Hematopoietic multipotent progenitor cell treated with erythropoietin and hydrocortisone succinate and interleukin-3 and kit ligand, for 4 days (in vitro differentiated cells): ENCODE data around the gene MPEG1.

Experiments
- DNase-seq: peaks from one replicate; pipeline ENCODE4 v3.0.0-alpha.2; 2015

The MPEG1 gene

DNA sequence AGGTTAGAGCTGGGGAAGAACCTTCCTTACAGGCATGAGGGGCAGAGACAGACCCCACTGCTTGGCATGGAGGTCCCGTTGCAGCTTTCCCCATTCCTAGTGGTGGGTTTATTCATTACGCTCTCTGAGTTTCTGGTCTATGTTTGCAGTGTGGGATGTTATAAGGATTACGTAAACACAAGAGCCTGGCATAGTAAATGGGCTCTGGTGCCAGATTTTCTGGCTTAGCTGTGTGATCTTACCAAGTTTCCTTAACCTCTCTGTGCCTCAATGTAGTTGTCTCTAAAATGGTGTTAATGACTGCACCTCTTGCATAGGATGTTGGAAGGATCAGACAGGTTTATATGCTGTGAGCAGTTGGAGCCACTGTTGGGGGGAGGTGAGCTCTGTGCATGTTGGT is 25.7 kb downstream of the MPEG1 start:
- no peak for DNase-seq

DNA sequence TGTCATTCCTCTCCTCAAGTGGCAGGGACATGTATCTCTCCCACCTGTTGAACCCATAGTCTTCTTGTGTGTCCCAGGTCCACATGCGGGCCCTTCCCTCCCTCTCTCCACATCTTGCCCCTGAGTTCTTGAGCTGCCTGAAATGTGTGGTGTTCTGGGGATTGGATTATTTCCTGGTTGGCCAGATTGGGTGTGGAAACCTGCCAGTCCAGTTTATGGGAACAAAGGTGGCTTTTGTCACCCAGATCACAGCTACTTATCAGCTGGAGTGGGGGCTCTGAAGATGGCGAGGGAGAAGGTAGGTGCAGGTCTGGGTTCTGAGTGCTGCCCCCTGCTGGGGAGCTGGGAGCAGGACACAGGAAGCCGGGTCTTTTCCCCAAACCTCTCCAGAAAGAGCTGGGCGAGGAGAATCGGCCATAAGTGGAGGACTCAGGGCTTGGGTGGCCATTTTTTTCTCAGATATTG is 26.6 kb downstream of the MPEG1 start:
- peak; percentile 37 for DNase-seq

DNA sequence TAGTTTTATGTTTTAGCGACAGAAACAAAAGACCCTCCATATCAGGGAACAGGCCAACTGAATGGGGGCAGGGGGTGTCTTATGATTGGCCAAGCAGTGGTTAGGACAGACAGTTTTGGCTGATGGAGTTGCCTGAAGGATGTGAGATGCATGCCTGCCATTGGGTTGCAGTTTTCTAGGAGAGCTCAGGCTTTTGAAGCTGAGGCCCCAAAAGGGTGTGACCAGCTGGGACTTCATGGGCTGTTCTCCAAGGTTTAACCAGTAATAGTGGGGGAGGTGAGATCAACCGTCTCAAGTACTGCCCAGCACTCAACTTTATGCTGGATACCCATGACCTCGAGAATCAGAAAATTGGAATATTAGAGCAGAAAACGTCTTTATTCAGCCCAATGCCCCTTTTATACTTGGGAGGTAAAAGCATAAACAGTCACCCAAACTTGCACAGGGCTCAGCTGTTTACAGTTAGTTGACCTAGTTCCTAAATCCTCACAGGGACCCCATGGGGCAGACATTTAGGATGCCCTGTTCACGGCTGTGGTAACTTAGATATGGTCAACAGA is 27.3 kb downstream of the MPEG1 start:
- no peak for DNase-seq

DNA sequence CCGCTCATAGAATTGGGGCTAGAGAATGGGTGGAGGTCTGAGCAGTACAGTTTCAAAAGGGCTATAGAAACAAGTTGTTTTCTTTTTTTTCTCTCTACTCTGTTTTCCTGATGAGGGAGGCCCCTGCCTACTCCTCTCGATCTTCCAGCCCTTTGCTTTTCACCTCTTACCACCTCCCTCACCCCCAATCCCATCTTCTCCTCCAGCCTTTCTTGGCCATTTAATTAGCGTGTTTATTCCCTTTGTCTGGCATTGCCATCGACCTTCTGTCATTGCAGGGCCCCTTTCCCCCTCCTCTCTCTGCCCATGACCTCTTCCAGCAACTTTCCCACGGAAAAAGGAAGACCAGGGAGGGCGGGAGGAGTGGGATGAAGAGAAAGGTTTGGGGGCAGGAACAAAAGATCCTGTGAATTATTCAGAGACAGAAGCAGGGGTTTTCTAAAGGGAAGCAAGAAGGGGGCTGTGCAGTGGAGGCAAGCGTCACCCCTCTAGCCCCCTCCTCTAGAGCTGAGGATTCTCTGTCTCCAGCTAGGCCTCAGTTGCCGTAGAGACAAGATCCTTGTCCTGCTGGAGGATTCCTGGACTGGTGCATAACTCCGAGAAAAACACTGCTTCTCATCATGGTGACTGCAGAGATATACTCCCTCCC is 27.9 kb downstream of the MPEG1 start:
- no peak for DNase-seq

DNA sequence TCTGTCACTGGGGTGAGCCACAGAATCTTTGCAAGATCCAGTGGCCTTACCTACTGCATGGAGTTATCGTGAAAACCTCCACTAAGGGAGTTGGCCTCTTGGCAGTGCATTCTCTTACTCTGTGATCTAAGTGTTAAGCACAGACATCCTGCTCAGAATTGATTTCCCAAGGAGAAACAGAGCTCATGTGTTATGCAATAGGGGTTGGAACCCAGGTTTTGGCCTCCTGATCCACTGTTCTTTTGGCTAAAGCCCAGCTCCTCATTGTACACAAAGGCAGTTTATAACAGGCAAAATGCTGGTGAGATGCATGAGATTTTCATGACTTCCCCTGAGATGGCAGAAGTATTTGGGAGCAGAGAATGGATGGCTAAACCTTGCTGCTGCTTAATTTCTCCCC is 29.0 kb downstream of the MPEG1 start:
- DNase-seq, result no peak

DNA sequence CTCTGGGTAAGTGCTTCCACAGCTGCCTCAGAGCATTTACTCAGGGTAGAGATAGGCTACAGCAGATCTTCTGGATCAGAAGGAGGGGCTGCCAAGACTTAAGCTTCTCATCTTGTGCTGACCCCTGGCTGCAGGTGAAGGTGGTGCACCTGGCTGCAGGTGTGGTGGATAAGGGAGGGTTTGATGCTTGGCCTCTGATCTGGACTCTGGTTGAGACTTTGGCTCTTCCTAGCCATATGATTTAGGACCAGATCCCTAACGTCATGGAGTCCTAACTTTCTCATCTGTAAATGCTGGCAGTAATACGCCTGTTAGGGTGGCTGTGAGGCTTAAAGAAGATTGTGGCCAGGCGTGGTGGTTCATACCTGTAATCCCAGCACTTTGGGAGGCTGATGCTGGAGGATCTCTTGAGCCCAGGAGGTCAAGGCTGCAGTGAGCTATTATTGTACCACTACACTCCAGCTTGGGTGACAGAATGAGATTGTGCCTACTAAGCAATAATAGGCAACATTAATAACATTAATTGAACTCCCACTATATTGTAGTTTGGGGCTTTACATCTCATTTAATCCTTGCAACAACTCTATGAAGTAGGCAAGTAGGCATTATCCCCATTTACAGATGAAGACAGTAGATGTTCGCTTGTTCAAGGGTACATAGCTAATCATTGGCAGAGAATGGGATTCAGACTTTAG is 30.1 kb downstream of the MPEG1 start:
- peak; percentile 25 for DNase-seq

DNA sequence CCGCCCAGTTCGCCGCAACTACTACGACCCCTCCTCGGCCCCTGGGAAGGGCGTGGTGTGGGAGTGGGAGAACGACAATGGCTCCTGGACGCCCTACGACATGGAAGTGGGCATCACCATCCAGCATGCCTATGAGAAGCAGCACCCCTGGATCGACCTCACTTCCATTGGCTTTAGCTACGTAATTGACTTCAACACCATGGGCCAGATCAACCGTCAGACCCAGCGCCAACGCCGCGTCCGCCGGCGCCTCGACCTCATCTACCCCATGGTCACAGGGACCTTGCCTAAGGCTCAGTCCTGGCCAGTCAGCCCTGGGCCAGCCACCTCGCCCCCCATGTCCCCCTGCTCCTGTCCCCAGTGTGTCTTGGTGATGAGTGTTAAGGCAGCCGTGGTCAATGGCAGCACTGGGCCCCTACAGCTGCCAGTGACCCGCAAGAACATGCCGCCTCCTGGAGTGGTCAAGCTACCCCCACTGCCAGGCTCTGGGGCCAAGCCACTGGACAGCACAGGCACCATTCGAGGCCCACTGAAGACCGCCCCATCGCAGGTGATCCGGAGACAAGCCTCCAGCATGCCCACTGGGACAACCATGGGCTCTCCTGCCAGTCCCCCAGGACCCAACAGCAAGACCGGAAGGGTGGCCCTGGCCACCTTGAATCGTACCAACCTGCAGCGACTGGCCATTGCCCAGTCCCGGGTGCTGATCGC is 30.8 kb downstream of the MPEG1 start:
- no peak for DNase-seq

DNA sequence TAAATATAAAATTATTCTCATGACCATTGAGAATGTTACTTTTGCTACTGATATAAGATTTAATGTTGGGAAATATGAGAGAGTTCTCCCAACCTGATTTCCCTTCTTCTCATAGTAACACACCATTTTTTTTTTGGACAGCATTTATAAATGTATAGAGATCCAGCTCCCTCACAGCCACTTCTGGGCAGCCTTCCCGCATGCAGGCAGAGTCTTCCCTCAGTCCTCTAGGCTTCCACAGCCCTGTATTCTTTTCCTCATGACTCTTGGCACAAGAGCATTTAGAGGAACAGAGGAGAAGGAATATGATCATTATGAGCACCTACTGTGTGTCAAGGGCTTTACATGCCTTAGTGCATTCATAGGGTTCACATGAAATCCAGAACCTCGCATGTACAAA is 31.8 kb downstream of the MPEG1 start:
- DNase-seq, result no peak

DNA sequence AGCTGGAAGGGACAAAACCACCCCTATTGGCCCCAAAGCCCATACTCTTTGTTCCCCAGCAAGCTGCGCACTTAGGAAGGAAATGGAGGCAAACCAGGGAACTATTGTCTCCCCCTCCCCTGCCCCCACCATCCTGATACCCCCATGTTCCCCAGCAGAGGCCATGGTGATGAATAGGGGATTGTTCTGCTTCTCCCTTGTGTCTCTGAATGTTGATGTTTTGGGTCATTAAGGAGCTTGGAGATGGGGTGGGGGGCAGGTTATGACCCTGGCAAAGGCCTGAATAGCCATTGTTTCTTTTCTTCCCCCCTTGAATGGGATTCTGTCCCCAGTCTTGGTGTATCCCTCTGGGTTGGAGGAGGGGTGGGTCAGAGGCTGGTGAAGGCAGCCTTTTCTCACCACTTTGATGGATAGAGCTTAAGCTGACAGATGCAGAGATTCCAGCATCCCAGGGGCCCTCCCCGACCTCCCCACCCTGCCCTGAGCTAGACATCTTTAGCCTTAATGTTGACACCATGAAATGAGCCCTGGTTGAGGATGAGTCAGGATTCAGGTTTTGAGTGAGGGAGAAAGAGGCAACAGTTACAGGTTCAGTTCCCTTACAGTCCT is 32.5 kb downstream of the MPEG1 start:
- no peak for DNase-seq

DNA sequence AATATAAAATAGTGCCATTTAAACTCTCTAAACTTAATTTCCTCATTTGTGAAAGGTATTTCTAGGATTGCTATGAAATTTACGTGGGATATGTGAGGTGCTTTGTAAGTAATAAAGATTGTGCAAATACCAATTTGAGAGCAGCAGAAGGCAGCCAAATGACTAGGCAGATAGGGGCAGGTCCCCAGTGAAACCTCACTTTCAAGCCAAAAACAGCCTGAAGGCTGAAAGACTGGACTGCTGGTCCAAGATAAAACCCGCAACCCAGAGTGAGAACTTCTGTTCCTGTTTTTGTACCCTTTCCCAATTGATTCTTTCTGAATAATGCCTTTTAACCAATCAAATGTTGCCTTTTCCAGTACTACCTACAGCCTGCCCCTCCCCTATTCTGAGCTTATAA is 33.6 kb downstream of the MPEG1 start:
- no peak for DNase-seq

DNA sequence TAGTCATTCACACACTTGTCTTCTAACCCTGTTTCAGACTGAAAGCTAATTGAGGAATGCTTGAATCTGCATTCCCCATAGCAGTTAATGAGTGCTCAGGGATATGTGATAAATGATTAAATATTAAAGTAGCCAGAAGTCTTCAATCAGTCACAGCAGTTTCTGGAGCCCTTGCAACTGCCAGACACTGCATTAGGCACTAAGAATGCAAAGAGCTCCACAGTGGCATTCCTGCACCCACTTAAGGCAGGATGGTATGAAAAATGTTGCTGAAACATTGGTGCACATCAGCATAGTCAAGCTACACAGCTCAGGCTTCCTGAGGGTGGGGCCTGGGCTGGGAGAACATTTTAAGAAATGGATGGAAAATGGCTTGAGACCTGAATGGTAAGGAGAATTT is 34.3 kb downstream of the MPEG1 start:
- DNase-seq, result no peak

DNA sequence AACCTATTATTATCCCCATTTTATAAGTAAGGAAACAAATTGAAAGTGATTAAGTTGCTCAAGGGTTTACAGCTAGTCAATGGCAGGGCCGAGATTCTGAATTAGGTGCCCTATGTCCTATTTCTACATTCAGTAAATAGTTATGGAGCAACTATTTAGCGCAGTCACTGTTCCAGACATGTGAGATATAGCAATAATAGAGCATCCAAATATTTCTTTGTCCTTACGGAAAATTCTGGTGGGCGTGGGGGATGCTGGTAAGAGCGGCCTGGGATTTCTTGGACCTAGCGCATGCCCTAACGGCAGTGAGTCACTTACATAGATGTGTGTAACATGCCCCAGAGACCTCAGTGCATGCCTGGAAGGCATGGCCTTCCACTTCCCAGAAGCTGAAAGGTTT is 36.4 kb downstream of the MPEG1 start:
- no peak for DNase-seq

DNA sequence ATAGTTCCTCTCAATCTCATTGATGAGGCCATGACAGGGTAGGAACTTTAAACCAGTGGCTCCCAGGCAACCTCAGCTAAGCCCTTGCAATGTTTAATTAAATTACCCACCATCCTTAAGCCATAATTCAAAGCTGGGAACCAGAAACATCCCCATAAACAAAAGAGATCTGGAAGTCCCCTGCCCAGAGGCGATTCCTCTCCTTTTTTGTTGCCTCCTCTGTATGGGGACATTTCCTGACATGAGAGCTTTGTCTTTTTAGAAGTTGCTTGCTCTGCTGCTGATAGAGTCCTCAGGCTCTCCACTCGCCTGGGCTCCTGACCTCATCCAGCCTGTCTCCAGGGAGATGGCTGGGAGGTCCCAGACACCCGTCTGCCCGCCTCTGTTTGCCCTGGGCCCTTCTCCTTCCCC is 37.6 kb downstream of the MPEG1 start:
- DNase-seq, result no peak

DNA sequence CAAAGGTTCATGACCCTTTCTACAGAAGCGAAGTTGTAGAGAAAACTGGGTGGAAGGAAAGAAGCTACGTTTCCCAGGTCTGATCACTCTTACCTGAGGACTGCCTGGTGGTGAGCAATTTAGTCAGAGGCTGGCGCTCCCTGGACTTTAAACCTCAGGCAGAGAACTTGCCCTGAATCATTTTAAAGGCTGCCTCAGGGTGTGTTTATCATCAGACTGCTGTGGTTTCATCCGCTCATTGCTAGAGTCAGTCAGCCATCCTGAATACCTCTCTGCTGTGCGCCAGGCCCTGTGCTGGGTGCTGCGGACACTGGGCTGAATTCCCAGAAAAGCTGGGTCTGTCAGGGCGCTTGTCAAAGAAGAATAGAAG is 38.1 kb downstream of the MPEG1 start:
- peak; percentile 11 for DNase-seq

DNA sequence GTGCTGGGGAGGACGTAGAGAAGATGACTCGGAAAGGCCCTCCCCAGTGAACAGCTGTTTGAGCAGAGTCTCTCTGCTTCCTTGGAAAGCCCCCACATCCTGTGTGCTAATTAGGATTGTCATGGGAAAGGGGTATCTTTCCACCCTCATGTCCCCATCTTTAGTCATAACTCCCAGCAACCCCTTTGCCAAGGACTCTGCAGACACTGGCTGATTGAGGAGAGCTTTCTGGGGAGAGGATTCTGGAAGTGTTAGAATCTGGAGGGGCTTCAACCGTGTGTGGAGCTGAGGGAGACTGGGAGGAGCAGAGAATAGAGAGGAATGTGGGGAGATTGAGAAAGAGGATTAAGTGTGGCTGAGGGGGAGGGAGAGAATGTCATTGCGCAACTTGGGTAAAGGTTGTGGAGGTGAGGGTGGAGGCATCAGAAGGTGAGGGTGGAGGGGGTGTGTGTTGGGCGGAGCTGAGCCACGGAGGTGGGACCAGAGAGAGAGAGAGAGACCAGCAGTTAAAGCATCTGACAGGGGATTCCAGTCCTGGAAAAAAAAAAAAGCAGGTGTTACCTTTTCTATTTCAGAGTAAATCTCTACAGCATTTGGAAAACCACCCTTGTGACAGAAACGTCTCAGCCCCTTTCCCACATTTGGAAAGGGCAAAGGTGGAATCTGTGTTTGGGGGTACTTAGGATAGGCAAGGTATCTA is 38.6 kb downstream of the MPEG1 start:
- DNase-seq, result no peak

DNA sequence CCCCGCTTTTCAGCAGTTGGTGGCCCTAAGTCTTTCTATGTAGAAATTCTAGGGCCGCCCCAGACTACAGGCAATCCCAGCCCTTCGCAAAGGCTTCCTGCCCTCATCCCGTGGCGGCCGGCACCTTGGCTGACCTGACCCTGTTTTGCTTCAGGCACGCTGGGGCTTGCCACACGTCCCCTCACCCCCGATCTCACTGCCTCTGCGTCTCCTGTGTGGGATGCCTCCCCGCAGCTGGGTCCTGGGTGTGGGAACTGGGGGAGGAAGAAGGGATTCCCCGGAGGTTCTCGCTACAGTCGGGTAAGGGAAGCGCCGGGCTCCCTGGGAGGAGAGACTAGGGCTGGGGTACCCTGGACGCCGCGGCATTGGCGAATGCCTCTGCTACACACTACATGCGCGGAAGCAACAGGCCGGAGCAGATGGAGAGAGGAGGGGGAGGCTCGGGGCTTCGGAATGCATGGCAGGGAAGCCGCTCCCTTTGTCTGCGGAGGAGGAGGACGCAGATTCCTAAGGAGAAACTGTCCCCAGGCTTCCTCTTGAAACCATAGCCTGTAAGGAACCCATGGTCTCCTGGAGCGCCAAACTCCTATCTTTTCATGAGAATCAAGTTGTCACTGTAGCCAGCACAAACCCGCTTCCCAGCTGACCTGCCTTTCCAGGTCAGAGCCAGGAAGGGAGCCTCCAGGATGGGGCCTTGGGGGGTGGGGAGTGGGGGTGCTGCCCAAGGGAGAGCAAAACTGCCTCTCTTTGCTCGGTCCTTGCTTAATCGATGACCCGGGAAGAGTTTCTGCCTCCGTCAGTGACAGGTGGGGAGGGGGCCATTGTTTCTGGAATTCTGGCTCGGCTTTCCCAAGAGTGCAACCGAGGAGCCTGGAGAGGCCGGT is 39.4 kb downstream of the MPEG1 start:
- peak; percentile 8 for DNase-seq

DNA sequence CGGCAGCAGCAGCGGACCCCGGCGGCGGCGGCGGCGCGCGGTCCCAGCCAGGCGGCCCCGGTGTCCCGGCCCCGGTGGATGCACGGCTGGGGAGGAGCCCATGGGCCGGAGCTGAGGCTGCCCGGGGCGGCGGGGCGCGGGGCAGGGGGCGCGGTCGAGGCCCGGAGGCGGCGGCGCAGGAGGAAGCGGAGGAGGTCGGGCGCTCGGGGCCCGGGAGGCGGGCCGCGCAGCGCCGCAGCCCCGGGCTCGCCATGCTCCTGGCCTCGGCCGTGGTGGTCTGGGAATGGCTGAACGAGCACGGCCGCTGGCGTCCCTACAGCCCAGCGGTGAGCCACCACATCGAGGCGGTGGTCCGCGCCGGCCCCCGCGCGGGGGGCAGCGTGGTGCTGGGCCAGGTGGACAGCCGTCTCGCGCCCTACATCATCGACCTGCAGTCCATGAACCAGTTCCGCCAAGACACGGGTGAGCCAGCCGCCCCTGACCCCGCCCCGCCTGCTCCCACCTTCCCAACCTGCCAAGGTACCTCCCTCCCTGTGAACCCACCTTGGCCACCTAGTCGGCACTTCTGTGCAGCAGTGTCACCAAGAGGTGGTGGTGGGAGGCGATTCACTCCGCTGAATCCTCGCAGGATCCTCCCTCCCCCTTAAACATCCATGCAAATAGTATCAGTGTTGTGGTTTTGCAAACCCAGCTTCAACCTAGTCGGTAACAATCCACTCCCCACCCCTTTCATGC is 40.2 kb downstream of the MPEG1 start:
- DNase-seq, result peak; percentile 40

DNA sequence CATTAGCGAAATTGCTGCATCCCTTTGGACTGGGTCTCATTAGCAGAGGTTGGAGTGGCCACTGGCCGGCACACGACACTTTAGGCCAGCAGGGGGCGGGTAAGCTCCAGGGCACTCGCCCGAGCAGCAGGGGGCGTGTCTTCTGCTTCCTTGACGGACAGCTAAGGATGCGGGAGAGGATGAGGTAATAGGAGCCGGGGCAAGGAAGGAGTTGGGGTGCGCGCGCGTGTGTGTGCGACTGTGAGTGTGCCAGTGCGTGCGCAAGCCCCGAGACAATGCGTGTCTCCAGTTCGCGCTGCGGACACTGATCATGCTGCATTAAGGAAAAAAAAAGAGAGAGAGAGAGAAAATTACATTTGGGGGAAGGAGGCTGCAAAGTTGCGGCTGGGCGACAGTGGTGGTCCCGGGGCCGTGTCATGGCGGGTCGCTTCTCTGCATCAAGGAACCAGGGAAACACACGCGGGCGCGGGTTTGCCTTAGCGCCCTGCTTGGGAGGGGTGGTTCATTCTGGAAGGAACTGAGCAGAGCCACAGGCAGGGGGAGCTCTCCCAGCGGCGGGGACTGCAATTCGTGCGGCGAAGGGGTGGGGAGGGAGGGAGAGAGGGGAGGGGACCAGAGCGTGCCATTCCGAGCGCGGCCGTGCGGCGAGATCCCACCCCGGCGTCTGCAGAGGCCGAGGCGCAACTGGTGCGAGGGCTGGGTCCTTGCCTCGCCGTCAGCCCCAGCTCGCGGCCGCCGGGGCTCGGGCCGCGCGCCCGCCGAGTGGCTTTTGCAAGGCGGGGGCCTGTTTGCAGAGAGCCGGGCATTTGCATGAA is 41.0 kb downstream of the MPEG1 start, which contains the start of gene DTX4:
TSS of gene DTX4 (plus strand) at position 625 of the 815 bp plus-strand sequence. CDS start 464 bp downstream, outside the sequence.
- DNase-seq, result peak; percentile 95

DNA sequence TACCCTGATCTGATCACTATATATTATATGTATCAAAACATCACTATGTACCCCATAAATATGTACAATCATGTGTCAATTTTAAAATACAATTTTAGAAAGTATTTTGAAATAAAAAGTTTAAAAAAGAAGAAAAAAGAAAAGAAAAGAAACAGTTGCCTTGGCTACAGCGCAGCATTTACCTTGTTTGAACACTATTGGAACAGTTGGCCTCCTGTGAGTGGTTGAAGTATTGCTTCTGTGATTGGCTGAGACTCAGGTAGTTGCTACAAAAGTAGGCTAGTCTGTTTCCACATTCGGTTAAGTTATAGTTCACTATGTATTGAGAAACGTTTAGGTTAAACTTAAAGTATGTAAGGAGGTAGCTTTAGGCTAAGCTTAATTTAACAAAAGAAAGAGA is 48.7 kb downstream of the MPEG1 start:
- DNase-seq, result no peak
